HG03442 (cell line): Measurements from ENCODE around the gene KCNAB2.

Source experiments
- ATAC-seq: cut with Tn5 transposase; IDR thresholded peaks from one replicate; pipeline ENCODE4 v1.9.1; 2021; ENCODE audit warnings: mild to moderate bottlenecking, moderate library complexity; ENCODE audit not compliant: unreplicated experiment

KCNAB2 gene

GRCh38 chr1:6143395-6143794, 97.7 kb downstream of the KCNAB2 start:
- no peak for ATAC-seq

GRCh38 chr1:6144175-6144574, 98.5 kb downstream of the KCNAB2 start:
- no peak for ATAC-seq

GRCh38 chr1:6144647-6145395, 99.1 kb downstream of the KCNAB2 start:
- no peak for ATAC-seq

GRCh38 chr1:6145396-6145750, 99.7 kb downstream of the KCNAB2 start:
- ATAC-seq = no peak

- no peak for ATAC-seq
Measured at GRCh38 chr1:6145864-6146410, 100.2 kb downstream of the KCNAB2 start.

GRCh38 chr1:6148497-6149241, 103.0 kb downstream of the KCNAB2 start:
- no peak for ATAC-seq

GRCh38 chr1:6149597-6149996, 103.9 kb downstream of the KCNAB2 start:
- no peak for ATAC-seq

- no peak for ATAC-seq
Measured at GRCh38 chr1:6150006-6150938, 104.6 kb downstream of the KCNAB2 start.
